Measurements from ENCODE around the gene RNF148. TPM values are rescaled to one million over a fixed set of nuclear protein-coding genes. Genes with fewer than 3 reads are reported as not detected.

The RNF148 gene
- total RNA-seq, 4 donors from 2014 or later = 1.5 TPM; not detected in 3

GRCh38 chr7:122663733-122664132 is 39.0 kb downstream of the RNF148 start:
- H3K36me3 ChIP-seq = no peaks in the 10 kb centered on the region
- H3K27ac ChIP-seq = no peak overlapping the region
- TF ChIP-seq POLR2A (IDR thresholded peaks at IDR 0.05) = no peak
- TF ChIP-seq, protein P1, sequence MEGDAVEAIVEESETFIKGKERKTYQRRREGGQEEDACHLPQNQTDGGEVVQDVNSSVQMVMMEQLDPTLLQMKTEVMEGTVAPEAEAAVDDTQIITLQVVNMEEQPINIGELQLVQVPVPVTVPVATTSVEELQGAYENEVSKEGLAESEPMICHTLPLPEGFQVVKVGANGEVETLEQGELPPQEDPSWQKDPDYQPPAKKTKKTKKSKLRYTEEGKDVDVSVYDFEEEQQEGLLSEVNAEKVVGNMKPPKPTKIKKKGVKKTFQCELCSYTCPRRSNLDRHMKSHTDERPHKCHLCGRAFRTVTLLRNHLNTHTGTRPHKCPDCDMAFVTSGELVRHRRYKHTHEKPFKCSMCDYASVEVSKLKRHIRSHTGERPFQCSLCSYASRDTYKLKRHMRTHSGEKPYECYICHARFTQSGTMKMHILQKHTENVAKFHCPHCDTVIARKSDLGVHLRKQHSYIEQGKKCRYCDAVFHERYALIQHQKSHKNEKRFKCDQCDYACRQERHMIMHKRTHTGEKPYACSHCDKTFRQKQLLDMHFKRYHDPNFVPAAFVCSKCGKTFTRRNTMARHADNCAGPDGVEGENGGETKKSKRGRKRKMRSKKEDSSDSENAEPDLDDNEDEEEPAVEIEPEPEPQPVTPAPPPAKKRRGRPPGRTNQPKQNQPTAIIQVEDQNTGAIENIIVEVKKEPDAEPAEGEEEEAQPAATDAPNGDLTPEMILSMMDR (IDR thresholded peaks at IDR 0.05) = no peak
- 81 to 85% methylated on average over 2 of the region's 2 CpGs for WGBS, 2 donors
- H3K9me3 ChIP-seq = no peaks in the 10 kb centered on the region
- intact Hi-C loops (cut with DNase I) = no loop called here
- DNase-seq = no peak
- no peaks in the 10 kb centered on the region for H3K27me3 ChIP-seq
- no peak overlapping the region for H3K4me3 ChIP-seq
- H3K4me1 ChIP-seq = no peaks in the 10 kb centered on the region

GRCh38 chr7:122658856-122659255 is 43.9 kb downstream of the RNF148 start:
- Histone ChIP-seq H3K36me3 (no peaks in the 10 kb centered on the region), H3K27me3 (no peaks in the 10 kb centered on the region), H3K27ac (no peak overlapping the region), H3K4me1 (no peaks in the 10 kb centered on the region), H3K4me3 (no peak overlapping the region), H3K9me3 (no peaks in the 10 kb centered on the region)
- no peak for DNase-seq
- no peak for TF ChIP-seq POLR2A (IDR thresholded peaks at IDR 0.05)
- TF ChIP-seq, protein P1 (IDR thresholded peaks at IDR 0.05) = no peak
- intact Hi-C loops (cut with DNase I) = no loop called here
- WGBS, 2 donors = 62% methylated on average over 2 of the region's 2 CpGs

DNA sequence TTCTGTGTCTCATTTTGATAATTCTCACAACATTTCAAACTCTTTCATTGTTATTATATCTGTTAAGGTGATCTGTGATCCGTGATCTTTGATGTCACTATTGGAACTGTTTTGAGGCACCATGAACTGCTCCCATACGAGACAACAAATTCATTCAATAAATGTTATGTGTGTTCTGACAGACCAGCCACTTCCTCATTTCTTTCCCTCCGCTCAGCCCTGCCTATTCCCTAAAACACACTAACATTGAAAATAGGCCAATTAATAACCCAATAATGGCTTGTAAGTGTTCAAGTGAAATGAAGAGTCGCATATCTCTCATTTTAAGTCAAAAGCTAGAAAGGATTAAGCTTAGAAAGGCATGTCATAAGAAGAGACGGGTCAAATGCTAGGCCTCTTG is 49.0 kb downstream of the RNF148 start:
- DNase-seq = no peak
- no peaks in the 10 kb centered on the region for H3K27me3 ChIP-seq
- 72 to 90% methylated on average over 5 of the region's 5 CpGs for WGBS, 2 donors
- no peak for TF ChIP-seq POLR2A (IDR thresholded peaks at IDR 0.05)
- TF ChIP-seq, protein P1 (IDR thresholded peaks at IDR 0.05) = no peak
- H3K9me3 ChIP-seq = no peaks in the 10 kb centered on the region
- H3K36me3 ChIP-seq = no peaks in the 10 kb centered on the region
- H3K4me1 ChIP-seq = peaks cover 0 to 9% (median 0%) of the 10 kb centered on the region in 3 donors
- no peak overlapping the region for H3K4me3 ChIP-seq
- intact Hi-C loops (cut with DNase I) = no loop called here
- H3K27ac ChIP-seq = no peak overlapping the region

- WGBS, 2 donors = 26 to 47% methylated on average over 4 of the region's 4 CpGs
- intact Hi-C loops (cut with DNase I) = no loop called here
- no peak for DNase-seq
- Histone ChIP-seq H3K27me3 (no peaks in the 10 kb centered on the region), H3K27ac (no peak overlapping the region), H3K36me3 (no peaks in the 10 kb centered on the region), H3K4me3 (no peak overlapping the region), H3K9me3 (no peaks in the 10 kb centered on the region), H3K4me1 (peaks cover 0 to 9% (median 0%) of the 10 kb centered on the region in 3 donors)
- TF ChIP-seq POLR2A (IDR thresholded peaks at IDR 0.05) = no peak
- TF ChIP-seq, protein P1 (IDR thresholded peaks at IDR 0.05) = no peak
Measured at GRCh38 chr7:122652876-122653275, 49.8 kb downstream of the RNF148 start.

Small RNA genes within 50 kb of the gene (small RNA-seq; reads per million reads assigned to genes)
- 0 reads per million in 4 donors for gene AC006463.1

Other genes starting within 250 kb of the RNF148 start
- under 1 TPM in 2 of 4 donors, not detected in 2; 0.40 to 0.57 TPM for gene RNF133, start 3.8 kb downstream of the RNF148 start, total RNA-seq
- 1 to 10 TPM; 2.2 to 9.2 (median 5.7) TPM for gene CADPS2, start 183.5 kb upstream of the RNF148 start, total RNA-seq

Data from esophagus squamous epithelium (tissue), 5 donors.